HG03175 (cell line): ENCODE measurements around the gene C7orf25.
A peak's percentile ranks its signal among the peaks of the same experiment; 100 is the strongest.

Experiments used
- ATAC-seq: cut with Tn5 transposase; IDR thresholded peaks from one replicate; pipeline ENCODE4 v1.9.1; 2021; ENCODE audit warnings: mild to moderate bottlenecking, moderate library complexity; ENCODE audit not compliant: unreplicated experiment

The C7orf25 gene

DNA sequence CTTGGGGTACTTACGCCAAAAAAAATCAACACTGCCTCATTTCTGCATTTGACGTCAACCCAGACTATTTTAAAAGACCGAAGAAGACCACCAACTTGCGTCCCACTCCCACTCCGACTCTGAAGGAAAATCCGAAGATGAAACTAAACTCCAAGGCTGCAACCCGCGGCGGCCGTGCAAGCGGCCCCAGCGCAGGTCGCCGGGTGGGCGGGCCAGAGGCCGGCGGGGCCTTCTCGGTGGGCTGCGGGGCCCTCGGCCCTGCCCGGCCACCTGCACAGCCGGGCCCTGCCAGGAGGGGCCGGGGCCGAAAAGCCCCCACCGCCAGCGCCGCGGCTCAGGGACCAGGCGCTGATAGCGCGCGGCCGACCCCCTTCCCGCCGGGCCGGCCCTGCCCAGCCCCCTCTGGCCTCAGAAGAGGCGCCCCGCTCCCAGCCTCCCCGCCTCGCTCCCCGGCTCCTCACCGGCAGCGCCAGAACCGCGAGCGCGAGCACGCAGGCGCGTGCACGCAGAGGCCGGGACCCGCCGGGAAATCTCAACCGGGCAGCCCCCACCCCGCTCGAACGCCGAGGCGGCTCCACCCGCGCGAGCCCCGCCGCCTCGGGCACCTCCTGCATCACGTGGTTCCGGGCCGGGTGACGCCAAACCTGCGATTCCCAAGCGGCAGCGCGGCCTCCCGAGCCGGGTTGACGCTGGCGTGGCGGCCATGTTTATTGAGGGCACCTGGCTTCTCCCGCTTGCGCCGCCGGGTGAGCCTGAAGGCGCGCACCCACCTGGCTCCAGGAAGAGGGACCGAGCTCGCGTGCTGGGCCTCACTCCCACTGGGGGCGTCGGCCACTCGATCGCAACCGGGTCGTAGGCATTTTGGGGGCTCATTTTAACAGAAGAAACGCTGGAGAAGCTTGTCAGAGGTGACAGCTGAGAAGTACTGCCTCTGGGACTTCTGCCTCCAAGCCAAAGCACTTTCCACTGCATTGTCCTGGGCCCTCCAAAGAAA is at the start of gene C7orf25:
C7orf25 (minus strand) TSS at position 617 of the 994 bp plus-strand sequence. CDS start 1,170 bp downstream, outside the sequence.
- peak; percentile 86 for ATAC-seq

DNA sequence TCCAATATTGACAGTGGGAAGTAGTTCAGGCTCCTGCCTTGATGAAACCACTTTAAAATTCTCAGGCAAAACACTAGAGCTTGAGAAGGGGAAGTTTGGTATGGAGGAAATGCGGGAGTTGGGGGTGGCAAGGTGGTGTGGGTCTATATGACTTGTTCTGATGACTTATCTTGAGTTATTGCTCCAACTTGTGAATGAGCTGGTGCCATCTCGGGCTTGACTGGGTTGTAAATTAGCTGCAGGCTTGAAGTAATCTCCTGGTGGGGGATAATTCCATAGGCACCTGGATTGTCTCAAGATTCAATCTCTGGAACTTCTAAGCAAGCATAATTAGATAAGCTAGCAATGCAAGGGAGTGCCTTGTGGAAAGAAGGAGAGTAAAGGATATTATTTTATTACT is 49.3 kb upstream of the C7orf25 start:
- no peak for ATAC-seq

DNA sequence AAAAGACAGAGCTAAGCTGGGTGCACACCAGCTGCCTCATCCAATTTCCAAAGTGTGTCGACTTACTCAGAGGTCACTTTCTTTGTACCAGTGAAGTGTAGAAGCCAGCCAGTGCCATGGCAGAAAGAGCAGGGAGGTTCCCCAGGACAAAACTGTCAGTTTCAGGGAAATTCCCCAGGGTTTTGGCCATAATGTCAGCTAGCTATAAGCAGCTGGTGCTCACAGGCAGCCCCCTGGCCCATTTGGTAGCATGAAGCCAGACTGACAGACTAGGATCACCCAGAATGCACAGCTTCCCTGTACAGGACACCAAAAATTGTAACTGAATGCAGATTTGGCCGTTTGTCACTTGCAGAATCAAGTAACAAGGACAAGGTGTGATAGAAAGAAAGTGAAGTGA is 48.9 kb upstream of the C7orf25 start:
- no peak for ATAC-seq

DNA sequence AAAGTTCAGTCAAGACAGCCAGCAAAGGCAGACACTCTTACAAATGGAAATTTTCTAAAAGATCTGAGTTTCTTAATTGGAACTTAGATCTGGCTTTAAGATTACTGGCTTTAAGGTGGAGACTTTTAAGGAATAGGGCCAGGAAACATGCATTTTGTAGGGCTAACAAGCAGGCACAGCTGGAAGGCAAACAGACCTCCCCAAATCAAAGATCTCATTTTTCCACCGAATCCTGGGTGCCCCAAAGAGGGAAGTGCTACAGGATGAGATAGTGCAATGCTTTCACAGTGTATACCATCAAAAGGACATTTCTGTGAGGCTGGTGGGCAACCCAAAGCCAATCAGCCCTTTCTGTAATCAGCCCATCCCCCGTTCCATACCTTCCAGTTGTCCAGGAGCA is 47.7 kb upstream of the C7orf25 start:
- ATAC-seq, result no peak

DNA sequence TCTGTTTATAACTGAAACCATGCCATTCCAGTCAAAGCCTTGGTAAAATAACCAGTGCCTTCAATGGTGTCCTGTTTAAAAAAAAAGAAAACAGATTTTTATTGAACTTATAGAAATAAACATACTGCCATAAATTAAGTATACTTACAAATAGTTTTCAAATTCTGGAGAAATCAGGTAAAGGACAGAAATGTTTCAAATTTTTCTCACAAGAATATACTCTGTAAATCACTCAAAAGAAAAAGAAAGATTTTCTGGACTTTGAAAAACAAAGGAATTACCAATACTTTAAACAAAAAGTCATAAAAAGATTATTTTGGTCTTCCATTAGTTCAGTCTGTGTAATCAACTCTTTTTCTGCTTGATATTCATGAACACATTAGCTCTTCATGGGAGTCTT is 44.2 kb upstream of the C7orf25 start:
- ATAC-seq, result no peak

DNA sequence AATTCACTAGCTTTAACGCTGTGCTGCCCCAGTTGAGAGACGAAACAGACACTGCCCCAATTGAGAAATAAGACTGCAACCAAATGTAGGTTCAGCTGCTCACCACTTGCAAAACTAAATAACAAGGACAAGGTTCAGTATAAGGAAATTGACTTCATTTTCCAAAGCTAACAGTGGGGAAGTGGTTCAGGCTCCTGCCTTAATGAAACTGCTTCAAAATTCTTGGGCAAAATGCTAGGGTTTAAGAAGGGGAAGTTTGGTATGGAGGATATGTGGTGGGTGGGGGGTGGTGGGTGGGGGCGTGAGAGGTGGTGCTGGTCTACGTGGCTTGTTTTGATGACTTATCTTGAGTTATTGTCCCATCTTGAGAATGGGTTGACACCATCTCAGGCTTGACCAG is 42.1 kb upstream of the C7orf25 start:
- ATAC-seq, result no peak

DNA sequence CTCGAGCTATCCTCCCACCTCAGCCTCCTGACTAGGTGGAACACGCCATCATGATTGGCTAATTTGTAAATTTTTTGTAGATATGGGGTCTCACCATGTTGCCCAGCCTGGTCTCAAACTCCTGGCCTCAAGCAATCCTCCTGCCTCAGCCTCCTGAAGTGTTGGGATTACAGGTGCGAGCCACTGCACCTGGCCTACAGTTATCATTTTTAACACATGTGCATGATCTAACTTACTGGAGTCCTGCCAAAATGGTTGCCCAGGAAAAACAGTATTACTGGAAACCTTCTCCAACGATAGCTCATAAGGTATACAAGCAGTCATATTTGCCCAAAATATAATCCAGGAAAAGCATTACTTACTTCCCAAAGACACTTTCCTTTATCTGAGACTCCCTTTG is 40.5 kb upstream of the C7orf25 start:
- ATAC-seq, result no peak

DNA sequence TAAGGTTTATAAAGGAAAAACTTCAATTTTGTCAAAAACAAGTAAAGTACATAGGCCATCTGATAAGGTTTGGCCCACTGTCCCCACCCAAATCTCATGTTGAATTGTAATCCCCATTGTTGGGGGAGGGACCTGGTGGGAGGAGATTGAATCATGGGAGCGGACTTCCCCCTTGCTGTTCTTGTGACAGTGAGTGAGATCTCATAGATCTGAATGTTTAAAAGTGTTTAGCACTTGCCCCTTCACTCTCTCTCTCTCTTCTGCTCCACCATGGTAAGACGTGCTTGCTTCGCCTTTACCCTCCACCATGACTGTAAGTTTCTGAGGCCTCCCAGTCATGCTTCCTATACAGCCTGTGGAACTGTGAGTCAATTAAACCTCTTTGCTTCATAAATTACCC is 38.5 kb upstream of the C7orf25 start:
- no peak for ATAC-seq

DNA sequence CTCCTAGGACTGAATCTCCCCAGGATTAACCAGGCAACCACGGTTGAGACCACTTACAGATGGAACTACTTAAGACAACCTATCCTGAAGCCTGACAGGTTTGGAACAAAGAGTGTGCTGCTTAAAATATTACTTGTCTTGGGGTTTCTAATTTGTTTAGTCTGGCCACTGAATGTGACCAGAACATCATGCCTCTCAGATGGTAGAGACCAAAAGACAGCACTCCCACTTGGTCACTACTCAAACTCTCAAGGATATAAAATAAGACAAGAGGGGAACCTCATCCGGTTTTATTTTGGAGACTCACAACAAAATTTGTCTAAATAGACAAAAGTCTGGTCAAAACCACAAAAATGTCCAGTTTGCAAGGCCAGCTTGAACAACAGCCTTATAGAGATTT is 35.7 kb upstream of the C7orf25 start:
- ATAC-seq, result no peak

DNA sequence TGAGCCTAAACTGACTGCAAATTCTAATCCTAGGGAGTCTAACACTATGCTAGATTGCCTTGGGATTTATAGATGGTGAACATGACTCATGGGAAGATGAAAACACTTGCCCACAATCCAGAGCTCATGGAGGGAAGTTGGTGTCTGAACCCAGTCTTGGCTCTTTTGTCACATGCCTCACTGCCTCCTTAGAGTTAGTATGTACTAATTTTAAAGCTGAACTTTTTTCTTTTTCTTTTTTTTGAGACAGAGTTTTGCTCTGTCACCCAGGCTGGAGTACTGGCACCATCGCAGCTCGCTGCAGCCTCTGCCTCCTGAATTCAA is 34.7 kb upstream of the C7orf25 start:
- no peak for ATAC-seq

DNA sequence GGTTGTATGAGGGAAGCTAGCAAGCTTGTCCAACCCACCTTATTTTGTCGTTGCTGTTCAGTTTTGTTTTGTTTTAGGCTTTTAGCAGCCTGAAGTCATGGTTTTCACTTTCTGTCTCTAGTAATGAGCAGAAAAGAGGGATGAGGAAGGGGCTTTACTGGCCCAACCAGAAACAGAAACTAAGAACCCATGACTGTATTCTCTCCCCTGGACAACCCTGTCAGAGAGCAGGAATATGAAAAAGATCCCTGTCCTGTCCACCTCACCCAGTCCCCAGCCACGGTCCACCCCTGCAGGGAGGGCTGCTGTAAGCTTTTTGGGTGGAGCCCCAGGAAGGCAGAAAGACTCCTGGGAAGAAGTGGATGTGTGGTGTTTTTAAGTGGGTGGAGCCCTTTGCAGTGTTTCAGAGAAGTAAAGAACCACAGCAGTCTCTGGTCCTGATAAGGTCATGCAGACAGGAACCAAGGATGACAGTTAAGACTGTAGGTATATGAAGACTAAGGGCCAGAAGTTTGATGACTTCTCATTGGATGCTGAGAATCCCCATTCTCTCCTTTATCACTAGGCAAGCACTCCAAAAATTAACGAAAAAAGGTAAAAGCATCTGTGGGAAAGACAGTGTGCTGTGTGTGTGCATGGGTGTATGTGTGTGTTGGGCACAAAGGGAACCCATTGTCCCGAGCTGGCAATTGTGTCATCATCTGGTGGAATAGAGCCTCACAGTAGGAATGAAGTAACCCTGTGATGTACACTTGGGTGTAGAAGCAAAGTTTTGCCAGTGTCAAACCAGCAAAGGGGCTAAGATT is 34.2 kb upstream of the C7orf25 start:
- ATAC-seq, result peak; percentile 44

DNA sequence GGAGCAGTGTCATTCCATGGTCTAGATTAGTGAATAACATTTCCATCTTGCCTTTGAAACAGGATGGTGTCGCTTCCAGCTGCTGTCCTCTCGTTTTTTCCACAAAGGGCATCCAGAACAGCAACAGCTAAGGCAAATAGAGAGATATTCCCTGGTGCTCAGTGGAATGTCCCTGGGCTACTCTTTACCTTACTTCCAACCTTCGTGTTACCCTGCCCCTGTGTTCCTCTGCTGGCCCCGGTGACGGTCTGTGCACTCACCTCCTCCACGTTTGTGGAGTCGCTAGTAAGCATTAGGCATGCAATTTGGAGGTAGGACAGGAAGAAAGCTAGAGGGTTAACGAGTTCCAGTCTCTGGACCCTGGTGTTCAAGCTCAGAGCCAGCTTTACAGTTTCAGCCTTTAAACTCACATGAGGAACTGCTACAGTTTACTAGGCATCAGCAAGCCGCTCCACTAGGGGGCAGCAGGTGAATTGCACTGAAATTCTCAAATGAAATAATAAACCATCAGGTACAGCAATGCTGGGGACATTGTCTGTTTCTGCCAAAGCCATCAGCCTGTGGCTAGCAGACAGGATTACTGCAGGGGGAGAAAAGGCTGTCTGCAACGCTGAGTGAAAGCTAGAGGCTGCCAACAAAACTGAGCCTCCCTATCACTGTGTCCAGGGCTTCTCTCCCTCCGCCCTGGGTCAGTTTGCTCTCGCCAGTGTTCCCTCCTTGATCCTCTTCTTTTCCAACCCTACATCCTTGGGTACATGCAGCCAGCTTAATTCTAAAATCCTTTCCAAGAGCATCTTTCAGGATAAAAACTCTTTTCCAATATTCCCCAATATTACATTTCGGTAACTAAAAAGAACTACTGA is 29.3 kb upstream of the C7orf25 start:
- peak; percentile 74 for ATAC-seq

DNA sequence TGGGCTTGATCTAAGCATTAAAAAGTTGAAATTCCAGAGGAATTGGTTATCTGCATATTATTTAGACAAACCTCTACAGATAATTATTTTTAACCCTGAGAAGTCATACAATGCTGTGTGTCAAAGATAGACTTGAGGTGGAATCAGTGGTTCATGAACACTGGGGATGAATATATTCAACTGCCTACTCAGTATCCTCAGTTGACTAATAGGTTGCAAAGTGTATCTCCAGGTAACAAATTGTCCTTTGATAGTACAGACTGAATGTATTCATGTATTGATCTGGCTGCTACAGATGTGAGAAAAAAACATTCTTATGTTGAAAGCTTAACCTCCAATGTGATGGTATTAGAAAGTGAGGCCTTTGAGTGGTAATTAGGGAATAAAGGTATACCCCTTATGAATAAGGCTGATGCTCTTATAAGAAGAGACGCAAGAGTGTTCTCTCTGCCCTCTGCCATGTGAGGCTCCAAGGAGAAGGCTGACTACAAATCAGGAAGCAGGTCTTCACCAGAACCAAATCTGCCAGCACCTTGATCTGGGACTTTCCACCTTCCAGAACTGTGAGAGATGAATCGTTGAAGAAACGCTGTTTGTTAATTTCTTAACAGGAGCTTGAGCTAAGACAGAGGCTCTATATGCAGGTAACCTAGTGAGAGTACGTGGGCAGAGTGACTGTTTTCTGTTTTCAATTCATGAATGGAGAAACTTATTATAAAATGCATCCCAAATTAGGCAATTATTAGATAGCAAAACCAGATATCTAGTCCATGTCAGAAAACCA is 27.8 kb upstream of the C7orf25 start:
- ATAC-seq, result no peak

DNA sequence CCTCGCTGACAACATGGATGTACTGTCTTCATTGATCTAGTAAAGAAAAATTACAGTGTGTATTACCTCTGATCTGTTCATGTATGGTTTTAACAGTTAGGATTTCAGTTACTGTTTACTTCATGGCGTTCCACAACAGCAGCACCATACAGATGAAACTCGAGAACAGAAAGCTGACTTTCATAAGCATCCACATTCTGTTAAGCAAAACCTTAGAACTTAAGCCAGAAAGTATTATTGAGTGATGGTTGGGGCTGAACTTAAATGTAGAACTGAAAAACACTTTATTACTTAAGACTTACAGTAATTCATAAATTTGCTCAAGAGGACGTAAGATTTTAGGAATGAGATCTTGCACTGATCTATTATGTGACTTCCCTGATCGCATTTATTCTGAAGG is 24.0 kb upstream of the C7orf25 start:
- no peak for ATAC-seq

DNA sequence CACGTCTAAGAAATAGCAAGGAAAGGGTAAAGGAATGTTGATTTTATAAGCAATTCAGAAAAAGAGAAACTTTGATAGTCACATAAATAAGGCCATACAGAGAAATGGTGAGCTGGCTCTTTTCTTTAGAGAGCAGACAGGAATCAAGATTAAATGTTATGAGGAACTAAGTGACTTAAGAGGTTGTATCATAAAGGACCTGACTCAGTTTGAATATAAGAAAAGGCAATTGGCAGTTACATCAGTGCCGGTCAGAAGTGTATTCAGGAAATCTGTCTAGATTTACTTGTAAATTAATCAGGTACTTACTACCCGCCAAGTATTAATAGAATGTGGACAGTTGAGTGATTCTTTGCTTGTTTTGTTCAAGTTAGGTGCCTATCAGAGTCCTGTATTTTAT is 22.4 kb upstream of the C7orf25 start:
- no peak for ATAC-seq

DNA sequence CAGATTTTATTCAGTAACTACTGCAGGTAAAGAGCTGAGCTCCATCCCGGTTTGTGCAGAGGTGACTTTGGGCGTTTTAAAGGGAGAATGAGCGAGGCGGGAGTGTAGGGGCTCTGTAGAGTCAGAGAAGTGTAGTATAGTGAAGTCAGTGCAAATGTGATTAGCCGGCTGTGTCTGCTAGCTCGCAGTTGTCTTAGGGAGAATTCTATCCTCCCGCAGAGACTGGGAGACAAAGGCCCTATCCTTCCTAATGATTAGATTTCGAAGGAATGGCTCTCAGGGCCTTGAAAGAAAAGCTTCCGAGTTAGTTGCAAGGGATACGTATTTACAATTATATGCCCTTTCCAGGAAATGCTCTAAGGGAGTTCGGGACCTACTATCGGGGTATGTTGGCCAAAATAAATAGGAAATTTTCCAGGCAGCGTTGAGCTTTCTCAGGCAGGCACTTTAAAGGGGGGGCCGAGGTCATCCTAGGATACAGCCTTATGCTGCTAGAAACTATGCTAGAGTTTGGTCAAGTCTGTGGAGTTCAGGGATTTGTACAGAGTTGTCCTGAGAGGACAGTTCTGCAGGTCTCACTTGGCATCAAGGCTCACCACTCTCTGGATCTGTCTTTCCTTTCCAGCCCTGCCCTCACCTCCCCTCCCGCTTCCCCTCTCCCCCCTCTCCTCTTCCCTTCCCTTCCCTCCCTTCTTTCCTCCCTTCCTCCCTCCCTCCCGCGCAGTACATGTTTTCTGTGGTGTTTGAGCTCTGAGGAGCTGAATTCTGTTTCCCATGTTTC is 21.1 kb upstream of the C7orf25 start:
- ATAC-seq, result no peak

DNA sequence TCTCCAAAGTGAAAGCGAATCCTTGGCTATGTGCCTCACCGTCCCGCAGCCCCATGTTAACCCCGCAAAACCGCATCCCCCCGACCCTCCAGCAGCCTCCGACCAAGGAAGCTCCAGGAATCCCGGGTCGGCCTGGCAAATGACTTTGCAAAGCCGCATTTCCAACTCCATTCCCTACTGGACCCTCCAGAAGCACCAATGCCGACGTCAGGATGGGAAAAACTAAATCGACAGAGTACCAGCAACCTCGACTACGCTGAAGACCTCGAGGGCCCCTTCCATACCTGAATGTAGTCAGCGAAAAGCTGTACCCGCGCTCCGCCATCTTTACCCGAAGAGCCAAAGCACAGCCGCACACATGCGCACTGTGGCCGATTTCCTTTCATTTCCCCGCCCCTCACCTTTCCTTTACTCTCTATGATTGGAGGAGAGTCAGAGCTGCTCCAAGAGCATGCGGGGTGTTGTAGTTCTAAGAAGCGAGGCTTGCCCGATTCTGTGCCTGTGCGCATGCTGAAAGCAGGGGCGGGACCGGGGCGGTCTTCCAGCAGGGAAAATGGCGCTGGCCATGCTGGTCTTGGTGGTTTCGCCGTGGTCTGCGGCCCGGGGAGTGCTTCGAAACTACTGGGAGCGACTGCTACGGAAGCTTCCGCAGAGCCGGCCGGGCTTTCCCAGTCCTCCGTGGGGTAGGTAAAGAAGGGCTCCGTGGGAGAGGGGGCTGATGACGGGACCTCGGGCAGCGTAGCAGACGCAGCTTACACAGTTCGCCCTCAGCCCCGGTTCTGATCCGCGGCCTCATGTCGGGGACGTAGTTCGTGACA is 20.2 kb upstream of the C7orf25 start, which contains the start of the genes MRPL32 and PSMA2:
MRPL32 (plus strand) TSS at position 543 of the 818 bp plus-strand sequence; CDS start at position 554, 11 bp downstream.
PSMA2 (minus strand) TSS at position 341 of the 818 bp plus-strand sequence; CDS start at position 325, 16 bp downstream.
- ATAC-seq, result peak; percentile 100

DNA sequence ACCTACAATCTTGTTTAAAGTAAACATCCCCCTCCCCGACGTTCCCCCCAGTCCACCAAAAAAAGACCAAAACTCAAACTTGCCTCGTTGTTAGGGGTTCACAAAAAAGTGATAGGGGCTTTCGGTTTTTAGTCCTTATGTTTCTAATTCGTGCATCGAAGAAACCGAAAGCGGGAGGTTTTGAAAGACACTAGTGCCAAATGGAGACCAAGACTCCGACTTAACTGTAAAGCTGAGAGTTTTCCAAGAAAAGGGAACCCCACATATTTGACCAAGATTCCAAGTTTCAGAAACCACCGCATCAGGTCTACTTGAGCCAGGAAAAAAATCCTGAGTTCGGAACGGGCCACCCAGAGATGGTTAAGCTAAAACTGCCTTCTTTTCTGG is 19.6 kb upstream of the C7orf25 start:
- no peak for ATAC-seq
